ENCODE results near the gene EML1. TPM values are rescaled to one million over a fixed set of nuclear protein-coding genes. Genes with fewer than 3 reads are reported as not detected.
A peak's percentile ranks its signal among the peaks of the same experiment; 100 is the strongest.

Gene EML1
- total RNA-seq, 2 donors from 2014 or later, result 83.1 to 92.6 TPM

DNA sequence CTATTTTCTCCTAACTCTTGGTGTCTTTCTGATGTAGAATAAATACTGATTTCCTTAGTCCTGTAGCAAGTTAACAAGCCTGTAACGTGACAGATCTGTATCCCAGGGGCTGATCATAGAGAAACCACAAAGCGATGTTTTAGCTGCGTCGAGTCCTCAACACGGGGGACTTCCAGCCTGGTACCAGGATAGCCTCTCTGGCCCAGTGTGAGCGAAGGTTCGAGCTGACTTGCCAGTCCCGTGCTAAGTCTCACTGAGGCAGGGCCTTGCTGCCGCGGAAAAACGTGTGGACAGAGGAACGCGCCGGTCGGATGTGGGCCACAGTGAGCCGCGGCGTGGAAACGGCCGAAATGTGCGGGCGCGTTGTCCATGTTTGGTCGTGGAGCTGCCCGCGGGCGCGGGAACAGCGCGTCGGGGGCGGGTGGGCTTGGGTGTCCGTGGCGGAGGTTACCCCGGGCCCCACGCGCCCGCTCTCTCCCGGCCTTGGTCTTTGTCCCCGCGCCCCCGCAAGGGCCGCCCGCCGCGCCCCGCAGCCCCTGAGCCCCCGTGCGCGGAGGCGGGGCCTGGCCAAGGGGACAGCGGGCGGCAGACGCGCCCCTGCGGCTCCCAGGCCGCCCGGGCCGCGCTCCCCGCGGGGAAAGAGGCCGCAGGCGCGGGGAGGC is 531 bp upstream of the EML1 start:
- DNase-seq (ENCODE audit: low spot score), result no peak
- intact Hi-C loops (cut with DNase I), result loop anchor here in 1 of 2 donors (5.0 kb wide), 1 partner anchor 60 kb away; no protein-coding TSS in a partner anchor

DNA sequence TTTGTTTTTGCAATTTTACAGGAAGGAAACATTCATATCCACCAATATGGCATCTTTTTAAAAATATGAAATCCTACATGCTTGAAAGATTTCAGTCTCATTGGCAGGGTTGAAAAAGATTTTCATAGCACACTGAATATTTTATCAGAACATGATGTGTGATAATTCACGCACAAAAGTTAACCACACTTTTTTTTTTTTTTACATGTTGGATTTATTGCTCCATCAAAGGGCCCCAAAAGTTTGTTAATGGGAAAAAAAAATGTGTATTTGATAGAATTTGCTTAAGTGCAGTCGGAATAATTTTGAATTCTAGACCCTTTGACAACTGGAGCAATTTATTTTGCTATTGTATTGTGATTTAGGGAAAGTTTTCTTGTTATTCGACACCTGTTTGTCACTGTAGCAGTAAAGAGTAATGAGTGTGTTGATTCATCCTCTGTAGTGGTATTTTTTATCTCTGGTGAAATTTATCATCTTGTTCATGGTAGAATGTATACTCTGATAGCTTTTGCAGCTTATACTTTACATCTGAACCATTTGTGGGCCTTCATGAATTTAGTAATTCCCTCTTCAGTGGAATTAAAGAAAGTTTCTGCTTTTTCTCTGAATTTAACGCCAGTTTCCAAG is 1.1 kb downstream of the EML1 start:
- DNase-seq (ENCODE audit: low spot score), result no peak
- intact Hi-C loops (cut with DNase I), result loop anchor here in 1 of 2 donors (5.0 kb wide), 1 partner anchor 62 kb away; no protein-coding TSS in a partner anchor

GRCh38 chr14:99795046-99795445 is 1.8 kb downstream of the EML1 start:
- no peak for DNase-seq (ENCODE audit: low spot score)
- intact Hi-C loops (cut with DNase I), result no loop called here

GRCh38 chr14:99797231-99797630 is 4.0 kb downstream of the EML1 start:
- intact Hi-C loops (cut with DNase I), result no loop called here
- DNase-seq (ENCODE audit: low spot score), result no peak

- peak; percentile 47 for DNase-seq (ENCODE audit: low spot score)
- intact Hi-C loops (cut with DNase I), result loop anchor here in 1 of 2 donors (10.0 kb wide), 2 partner anchors 66 to 686 kb away; no protein-coding TSS in a partner anchor
Observed at GRCh38 chr14:99800781-99801180, 7.6 kb downstream of the EML1 start.

- peak; percentile 66 for DNase-seq (ENCODE audit: low spot score)
- intact Hi-C loops (cut with DNase I), result loop anchor here in 1 of 2 donors (10.0 kb wide), 2 partner anchors 68 to 688 kb away; no protein-coding TSS in a partner anchor
Observed at GRCh38 chr14:99802301-99803105, 9.3 kb downstream of the EML1 start.

DNA sequence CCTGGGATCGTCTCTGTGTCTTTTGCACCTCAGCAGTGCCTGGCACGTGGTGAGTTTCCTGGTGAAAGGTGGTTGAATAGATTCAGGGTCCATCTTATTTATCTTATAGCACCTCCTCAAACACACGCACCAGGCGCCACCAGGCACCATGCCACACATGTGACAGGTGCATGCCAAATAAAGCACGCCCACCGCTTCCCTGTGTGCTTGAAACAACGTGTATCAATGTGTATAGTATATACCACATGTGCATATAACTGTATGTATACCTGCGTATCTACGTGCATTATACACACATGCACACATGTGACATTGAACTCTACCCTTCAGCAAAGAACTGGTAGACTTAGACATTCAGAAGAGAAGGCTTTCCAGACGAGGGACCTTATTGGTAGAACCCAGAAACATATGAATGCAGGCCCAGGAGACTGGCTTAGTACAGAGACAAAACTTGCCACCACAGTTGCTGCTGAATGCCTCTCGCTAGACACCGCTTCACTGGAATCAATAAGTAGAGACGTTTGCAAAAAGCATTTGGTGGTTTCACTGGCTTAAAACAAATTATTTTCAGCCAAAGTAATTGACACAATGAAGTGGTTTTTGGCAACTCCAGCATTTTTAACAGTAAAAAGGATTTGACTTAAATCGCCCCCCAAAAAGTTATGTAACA is 10.0 kb downstream of the EML1 start:
- DNase-seq (ENCODE audit: low spot score), result peak; percentile 70
- intact Hi-C loops (cut with DNase I), result loop anchor here in 1 of 2 donors (10.0 kb wide), 2 partner anchors 68 to 688 kb away; no protein-coding TSS in a partner anchor

DNA sequence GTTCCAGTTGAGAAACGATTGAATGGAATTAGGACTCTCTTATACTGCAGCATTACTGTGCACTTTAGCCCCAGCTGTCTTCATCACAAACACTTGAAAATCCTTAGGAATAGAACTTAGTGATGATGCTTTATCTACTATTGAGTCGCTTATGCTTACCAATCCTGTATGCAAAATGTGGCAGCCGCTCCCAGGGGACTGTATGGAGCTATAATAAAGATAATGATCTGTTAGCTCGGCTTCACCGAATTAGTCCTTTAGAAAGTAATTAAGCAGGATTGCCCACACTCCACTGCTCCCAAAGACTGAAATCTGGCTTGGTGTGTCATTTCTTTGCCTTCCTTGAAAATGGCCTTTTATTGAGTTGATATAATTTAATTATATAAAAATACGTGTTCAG is 10.6 kb downstream of the EML1 start:
- intact Hi-C loops (cut with DNase I), result loop anchor here in 1 of 2 donors (10.0 kb wide), 2 partner anchors 69 to 689 kb away; no protein-coding TSS in a partner anchor
- no peak for DNase-seq (ENCODE audit: low spot score)

- no peak for DNase-seq (ENCODE audit: low spot score)
Observed at GRCh38 chr14:99805757-99806439, 12.7 kb downstream of the EML1 start.

DNA sequence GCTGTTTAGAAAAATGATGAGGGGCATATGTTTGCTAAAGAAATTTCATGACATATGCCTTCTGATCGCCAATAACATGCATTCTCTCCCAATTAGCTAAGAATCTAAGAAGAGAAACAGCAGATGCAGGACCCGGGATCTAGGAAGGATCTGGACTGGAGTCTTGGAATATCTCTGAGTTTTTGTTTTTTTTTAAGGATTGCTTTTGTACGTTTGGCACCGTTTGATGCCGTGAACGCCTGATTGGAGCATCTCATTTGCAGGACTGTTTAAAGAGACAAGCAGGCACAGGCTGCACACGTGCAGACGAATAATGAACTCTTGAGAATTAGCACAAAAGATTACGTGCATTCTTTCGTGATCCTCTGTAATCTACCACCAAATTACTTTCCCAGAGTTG is 13.6 kb downstream of the EML1 start:
- intact Hi-C loops (cut with DNase I), result loop anchor here in 1 of 2 donors (10.0 kb wide), 2 partner anchors 72 to 692 kb away; no protein-coding TSS in a partner anchor
- DNase-seq (ENCODE audit: low spot score), result no peak

More at GRCh38 chr14:99805757-99806439, 12.7 kb downstream of the EML1 start:
- intact Hi-C loops (cut with DNase I), result loop anchor here in 1 of 2 donors (10.0 kb wide), 2 partner anchors 71 to 691 kb away; no protein-coding TSS in a partner anchor

DNA sequence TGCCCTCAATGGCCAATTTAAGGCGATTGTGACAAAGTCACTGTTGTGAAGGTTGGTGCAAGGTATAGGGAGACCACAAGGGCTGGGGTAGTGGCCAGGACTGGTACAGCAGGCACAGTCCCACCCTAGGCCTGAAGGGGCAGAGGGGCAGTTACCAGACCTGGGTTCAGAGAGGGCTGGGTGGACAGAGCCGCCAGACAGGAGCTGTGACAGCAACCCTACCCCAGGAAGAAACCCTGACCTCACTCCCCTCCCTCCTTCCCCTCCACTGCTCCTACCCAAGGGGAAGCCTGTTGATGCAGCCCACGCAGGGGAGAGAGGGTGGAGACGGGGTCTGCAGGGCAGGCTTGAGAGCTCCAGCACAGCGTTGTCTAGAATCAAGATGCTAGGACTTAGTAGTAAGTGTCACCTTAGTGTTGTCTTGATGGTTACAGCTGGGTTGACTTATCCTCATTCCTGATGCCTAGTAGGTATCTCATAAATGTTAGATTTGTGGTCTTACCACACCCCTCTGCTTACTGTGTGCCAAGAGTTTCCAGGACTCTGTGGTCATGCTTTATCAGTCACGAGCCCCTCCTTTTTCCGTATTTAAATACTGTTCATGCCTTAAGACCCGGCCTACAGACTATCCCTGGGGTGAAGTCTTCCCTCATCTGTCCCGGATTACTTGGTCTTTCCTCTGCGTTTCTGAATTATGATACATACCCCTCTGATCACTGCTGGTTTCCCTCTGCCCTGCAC is 14.4 kb downstream of the EML1 start:
- intact Hi-C loops (cut with DNase I), result loop anchor here in 1 of 2 donors (10.0 kb wide), 2 partner anchors 73 to 693 kb away; no protein-coding TSS in a partner anchor
- no peak for DNase-seq (ENCODE audit: low spot score)

- no peak for DNase-seq (ENCODE audit: low spot score)
- intact Hi-C loops (cut with DNase I), result loop anchor here in 1 of 2 donors (10.0 kb wide), 2 partner anchors 73 to 693 kb away; no protein-coding TSS in a partner anchor
Observed at GRCh38 chr14:99808154-99808505, 14.9 kb downstream of the EML1 start.

DNA sequence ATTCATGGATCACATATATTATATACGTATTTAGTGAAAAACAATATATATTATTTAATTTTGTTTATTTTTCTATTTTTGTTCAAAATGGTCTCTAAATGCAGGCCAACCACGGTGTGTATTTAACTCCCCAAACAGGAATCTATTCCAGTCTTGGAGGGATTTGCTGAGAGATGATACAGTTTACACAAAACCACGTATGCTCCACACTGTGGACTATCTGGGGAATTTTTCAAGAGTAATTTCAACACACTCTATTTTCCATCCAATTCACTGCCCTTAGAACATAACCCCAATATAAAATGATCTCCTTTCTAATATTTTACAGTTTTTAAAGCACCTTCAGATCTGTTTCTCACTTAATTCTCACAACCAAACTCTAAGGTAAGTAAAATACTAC is 15.3 kb downstream of the EML1 start:
- intact Hi-C loops (cut with DNase I), result loop anchor here in 1 of 2 donors (10.0 kb wide), 2 partner anchors 74 to 694 kb away; no protein-coding TSS in a partner anchor
- no peak for DNase-seq (ENCODE audit: low spot score)

DNA sequence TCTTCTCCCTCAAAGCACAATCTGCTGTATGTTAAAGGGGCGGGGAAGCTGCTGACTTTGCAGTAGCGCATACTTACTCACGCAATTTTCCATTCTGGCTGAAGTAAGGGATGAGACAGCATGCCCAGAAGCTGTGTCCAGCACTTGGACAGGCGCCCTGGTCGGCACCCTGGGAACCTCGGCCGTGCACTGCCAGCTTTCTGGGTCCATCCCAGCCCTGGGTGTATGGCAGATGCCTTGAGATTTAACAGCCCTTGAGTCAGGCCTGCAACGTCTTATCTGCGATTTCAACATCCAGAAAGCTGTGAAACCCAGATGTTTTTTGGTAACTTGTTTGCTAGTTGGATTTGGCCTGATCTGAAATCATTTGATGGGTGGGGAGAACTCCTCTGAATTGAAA is 16.1 kb downstream of the EML1 start:
- peak; percentile 92 for DNase-seq (ENCODE audit: low spot score)
- intact Hi-C loops (cut with DNase I), result loop anchor here in 1 of 2 donors (10.0 kb wide), 2 partner anchors 75 to 695 kb away; no protein-coding TSS in a partner anchor

- intact Hi-C loops (cut with DNase I), result loop anchor here in 1 of 2 donors (10.0 kb wide), 2 partner anchors 75 to 695 kb away; no protein-coding TSS in a partner anchor
- DNase-seq (ENCODE audit: low spot score), result peak; percentile 87
Observed at GRCh38 chr14:99809859-99810558, 16.8 kb downstream of the EML1 start.

GRCh38 chr14:99810559-99810874 is 17.3 kb downstream of the EML1 start:
- intact Hi-C loops (cut with DNase I), result no loop called here
- no peak for DNase-seq (ENCODE audit: low spot score)

Measured in posterior vena cava (tissue), 2 donors.